GM19099 (cell line): ENCODE results near the gene MASP2.

ENCODE experiments used
- POLR2A ChIP-seq: IDR thresholded peaks from 3 replicates; pipeline ENCODE4 v1.6.1; 2011; ENCODE audit warnings: low read depth; ENCODE audit not compliant: insufficient read length; ENCODE audit errors: extremely low read depth

The MASP2 gene

DNA sequence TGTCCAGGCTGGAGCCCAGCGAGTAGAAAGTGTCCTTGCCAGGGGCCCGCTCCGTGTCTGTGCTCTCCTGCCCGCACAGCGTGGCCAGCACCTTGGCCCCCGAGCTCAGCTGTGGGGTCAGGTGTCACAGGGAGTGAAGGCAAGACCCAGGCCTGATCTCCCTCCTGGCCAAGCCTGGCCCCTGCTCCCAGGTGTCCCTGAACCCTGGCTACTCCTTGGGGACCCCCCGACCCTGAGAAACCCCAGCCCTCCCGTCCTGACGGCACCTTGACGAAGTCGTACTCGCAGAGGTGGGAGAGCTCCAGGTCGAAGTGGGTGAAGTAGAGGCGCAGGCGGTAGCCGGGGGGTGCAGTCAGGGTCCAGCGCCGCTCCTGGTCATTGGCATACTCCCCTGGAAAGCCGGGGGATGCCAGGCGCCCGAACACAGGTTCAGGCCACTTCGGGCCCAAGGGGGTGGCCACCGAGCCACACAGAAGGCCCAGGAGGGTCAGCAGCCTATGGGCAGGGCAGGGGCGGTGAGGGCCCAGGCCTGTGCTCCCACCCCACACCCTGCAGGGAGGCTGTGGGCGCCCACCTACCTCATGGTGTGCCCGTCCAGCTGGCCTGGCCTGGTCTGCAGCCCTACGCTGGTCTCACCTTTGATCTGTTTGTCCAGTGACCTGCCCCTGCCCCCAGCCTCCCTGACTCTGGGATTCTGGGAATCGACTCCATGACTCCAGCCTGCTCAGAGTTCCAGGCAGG, at the start of gene MASP2:
TSS of gene MASP2 (minus strand) at position 615 of the 741 bp plus-strand sequence. CDS start at position 583, 32 bp downstream.
- TF ChIP-seq POLR2A: no peak

DNA sequence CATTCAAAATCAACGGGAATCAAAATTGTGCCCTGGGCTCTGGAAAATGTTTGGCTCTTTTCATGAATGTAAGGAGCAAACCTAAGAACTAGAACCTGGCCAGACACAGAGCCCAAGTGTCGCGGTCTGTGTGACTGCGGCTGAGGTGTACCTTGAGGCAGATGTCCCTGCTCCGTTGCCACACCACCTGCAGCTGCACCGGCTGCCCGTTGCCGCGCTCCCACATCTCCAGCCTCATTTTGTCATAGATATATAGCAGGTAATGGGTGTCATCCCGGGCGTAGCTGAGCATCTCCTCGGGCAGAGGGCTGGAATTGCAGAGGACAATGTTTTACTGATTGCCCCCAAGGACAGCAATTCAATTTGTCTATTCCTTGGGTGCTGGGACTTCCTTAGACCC, 33.9 kb upstream of the MASP2 start:
- TF ChIP-seq POLR2A: no peak

DNA sequence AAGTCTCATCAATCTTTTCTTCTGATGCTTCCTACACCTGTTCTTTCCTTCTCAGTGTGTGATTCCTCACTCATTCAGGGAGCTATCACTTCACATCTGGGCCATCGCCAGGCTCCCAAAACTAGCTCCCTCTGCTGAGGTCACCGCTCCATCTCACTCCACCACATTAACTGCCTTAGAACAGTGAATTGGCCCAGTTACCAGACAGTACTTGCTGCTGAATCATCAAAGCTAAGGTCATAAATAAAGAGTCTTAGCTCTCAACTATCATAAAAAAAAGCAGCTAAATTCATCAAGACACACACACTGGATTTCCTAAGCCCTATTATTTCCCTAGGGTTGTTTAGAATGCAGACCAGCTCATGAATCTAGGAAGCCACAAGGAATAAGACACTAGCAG, 31.6 kb upstream of the MASP2 start:
- TF ChIP-seq POLR2A: no peak

DNA sequence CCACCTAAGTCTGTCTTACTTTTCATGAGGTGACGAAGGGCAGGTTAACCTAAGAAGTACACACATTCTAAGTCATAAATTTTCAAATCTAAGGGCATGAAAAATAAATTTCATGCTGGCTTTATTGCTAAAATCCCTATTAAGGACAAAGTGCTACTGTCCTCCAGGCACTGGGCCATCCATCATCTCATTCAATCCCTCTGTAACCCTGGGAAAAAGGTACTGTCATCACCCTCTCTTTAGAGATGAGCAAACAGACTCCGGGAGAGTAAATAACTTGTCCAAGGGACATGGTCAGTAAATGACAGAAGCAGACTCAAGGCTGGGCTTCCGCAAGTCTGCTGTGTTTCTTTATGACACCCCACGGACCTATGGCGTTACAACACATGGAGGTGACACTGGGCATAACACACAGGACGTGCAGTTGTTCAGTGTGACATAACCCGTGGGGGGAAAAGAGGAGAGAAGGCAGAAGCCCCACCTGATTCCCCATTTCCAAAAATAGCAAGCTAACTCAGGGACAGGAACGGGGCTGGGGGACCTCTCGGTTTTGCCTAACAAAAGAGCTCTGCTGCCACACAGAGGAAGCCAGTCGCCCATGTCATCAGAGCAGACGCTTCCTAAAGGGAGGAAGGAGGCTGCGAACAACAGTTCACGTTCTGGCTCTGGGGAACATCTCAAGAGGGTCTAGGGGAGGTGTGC, 25.3 kb upstream of the MASP2 start:
- TF ChIP-seq POLR2A: no peak

DNA sequence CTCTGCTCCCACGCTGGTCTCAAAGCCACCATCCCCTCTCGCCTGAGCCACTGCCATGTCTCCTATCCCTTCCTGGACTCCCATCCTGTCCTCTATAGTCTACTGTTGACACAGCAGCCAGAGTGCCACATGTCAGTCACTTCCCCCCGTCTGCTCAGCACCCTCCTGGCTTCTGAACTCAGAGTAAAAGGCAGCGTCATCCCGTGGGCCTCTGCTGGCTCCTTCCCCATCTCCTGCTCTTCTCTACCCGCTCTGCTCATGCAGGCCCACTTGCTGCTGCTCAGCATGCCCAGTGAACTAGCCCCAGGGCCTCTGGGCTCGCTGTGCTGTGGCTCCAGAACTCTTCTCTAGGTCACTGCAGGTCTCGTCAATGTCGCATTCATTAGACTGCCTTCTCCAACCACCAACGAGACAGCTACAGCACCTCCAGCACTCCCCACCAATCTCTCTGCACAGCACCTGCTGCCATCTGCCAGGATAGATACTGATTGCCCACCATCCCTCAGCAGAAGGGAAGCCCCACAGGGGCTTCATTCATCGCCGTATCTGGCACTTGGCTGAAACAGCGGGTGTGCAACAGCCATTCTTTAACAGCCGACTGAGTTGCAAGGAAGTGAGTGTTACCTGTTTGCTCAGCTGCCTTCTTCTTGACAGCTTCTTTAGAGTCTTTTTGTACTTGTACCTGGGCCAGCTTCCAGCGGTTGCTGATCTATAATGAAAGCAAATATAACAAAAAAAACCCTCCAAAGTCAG, 24.6 kb upstream of the MASP2 start:
- no peak for TF ChIP-seq POLR2A

DNA sequence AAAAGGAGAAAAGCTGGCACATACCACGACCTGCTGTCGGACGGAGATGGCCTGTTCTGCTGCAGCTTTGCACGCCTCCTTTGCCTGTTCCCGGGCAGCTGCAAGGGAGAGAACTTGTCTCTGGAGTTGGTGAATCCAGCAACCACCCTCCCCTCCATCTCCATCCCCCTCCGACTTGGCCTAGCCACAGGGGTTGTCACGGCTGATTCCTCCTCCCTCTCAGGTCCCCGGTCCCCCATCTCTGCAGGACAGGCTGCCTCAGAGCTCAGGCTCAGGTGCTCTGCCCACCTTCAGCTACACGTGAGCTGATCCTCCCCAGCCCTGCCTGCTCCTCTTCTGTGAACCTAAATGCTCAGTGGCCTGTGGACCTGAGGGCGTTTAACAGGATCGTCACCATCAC, 23.8 kb upstream of the MASP2 start:
- no peak for TF ChIP-seq POLR2A

DNA sequence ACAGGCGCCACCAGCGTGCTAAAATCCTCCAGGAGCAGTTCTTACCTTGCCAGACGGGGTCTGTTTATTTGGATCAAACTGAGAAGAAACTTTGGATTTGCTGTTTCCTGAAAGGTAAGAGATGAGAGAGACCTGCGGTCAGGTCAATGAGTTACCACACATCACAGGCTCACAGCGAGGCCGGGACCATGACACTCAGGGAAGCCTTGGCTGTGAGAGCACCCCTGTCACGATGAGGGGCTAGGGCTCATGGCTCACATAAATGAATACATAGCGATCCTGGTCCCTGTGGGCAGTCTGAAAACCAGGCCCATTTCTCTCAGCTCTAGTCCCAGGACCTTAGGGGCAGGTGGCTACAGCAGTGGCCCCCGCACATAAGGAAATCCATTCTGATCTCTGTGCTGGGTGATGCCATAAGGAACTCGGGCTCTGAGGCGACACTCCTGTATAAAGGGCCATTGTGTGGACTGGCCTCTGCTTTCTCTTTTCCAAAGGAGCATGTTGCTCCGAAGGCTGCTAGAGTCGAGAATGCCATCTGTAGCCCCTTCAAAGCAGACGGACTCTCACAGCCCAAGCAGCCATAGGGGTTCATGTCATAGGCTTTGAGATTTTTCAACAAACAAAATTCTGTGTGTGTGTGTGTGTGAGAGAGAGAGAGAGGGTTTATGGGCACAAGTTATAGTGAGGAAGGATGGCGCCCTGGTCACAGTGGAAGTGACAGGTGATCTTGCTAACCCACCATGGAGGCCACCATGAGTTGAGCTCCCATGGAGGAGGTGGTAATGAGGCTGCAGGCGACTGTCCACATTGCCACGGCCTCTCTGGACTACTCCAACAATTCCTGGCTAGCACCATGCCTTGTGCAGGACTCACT, 21.8 kb upstream of the MASP2 start:
- no peak for TF ChIP-seq POLR2A

DNA sequence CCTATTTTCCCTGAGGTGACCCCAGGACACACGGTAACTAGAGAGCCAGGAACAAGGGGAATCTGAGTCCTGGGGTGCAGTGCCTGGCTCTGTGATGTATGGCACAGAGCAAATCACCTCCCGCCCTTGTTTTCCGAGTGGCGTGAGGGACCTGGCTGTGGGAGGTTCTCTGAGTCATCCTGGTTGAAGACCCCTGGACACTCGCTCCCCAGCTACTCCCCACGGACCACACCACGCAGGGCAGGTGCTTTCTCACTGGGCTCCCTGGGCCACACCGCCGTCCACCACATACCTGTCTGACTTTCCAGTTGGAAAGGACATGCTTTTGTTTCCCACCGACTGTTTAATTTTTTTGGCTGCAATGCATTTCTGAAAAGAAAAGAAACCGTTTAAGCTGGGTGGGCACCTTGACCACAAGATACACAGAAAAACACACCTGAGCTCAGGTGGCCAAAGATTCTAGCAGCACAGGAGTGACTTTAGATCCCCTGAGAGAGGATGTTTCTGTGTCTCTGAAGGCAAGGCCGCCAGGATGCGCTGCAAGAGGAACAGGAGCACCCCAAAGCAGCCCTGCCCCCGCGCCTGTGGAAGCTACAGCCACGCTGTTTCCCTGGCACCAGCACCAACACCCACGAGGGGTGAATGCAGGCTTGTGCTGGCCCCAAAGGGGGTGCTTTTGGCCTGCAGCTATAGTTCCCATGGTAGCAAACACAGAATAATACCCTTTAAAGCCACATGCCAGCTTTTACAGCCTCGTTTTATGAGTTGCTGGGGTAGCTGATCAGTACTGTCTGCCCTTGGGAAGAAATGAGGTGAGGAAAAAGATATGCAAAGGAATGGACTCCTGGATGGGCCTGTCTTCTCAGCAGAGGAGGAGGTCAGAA, 20.9 kb upstream of the MASP2 start:
- TF ChIP-seq POLR2A: no peak

DNA sequence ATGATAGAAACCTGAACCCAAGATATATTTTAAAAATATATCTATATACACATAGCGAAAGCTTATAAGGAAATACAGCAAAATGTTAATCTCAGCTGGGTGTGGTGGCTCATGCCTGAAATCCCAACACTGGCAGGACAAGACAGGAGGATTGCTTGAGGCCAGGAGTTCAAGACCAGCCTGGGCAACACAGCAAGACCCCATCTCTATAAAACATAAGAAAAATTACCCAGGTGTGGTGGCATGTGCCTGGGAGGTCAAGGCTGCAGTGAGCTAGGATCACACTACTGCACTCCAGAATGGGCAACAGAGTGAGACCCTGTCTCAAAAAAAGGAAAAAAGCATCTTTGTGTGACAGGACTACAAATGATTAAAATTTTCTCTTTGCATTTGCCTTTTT, 18.8 kb upstream of the MASP2 start:
- TF ChIP-seq POLR2A: no peak

DNA sequence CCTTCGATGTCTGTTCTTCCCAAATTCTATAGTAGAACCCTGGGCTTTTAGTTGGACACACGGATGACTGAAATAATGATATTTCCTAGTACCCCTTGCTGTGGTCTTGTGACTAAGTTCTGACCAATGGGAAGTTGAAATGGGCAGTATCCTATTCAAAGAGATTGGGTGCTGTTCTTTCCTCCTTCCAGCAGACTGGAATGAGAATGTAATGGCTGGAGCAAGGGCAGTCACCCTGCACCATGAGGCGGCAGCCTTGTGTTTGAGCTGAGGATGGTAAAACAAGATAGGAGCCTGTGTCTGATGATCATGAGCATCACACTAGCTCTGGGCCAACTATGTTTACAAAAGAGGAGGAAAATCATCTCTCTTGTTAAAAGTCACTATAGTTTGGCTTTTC, 17.9 kb upstream of the MASP2 start:
- TF ChIP-seq POLR2A: no peak

DNA sequence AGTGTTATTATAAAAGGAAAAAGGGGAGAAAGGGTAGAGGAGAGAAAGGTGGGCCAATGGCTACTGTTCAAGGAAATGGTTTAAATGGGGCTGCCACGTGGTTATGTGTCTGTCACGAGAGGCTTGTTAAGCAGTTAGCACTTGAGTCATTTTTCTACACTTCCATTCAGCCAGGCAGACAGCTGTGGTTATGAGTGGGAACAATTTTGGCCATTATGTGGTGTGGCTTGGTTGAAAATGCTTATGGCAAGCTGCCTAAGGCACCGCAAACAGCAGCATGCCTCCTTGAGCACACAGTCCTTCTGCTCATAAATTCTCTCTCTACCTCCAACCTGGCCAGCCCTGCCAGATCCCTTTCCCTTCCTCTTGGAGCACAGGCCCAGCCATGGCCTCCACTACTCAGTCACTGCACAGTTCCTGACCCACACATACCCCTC, 15.9 kb upstream of the MASP2 start:
- no peak for TF ChIP-seq POLR2A

DNA sequence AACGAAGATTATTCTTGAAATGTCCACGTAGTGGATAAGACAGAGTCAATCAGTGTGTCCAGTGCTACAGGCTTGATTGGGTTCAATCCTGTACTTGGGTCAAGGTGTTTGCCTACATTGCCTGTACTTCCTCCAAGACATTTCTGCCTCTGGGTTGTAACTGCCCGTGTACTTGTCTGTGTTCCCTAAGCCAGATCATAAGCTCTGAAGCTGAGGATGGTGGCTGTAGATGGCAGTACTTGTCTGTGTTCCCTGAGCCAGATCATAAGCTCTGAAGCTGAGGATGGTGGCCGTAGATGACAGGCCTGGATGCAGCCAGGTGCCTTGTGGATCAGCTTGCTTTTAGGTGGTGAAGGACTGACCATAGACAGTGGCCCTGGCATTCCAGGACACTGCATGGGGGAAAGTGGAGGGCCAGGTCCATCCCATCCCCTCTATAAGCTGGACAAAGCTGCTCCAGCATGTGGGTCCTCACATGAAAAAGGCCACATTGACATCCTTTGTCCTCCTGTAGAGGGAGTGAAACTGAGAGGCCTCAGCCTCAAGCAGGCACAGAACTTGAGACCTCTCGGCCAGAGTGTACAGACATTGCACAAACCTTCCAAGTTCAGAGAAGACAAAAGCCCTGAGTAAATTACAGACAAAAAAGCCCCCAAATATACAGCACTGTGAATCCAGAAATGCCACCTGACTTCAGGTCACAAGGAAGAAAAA, 14.8 kb upstream of the MASP2 start:
- no peak for TF ChIP-seq POLR2A
